ENCODE data around the gene CDH12. TPM values are rescaled to one million over a fixed set of nuclear protein-coding genes. Genes with fewer than 3 reads are reported as not detected.
"Not testable (repeated sequence)": the region's sequence is repeated elsewhere in the genome, so short reads cannot be mapped to it uniquely, and the experiment has no call there.

The CDH12 gene
- total RNA-seq, 1 donor from 2014 or later = not detected

GRCh38 chr5:22577006-22577405, 276.1 kb downstream of the CDH12 start:
- intact Hi-C loops (cut with micrococcal nuclease) = no loop called here

- intact Hi-C loops (cut with micrococcal nuclease) = no loop called here
These were observed 280.2 kb downstream of the CDH12 start for GRCh38 chr5:22572941-22573340.

GRCh38 chr5:22567983-22568382, 285.2 kb downstream of the CDH12 start:
- intact Hi-C loops (cut with micrococcal nuclease) = no loop called here

GRCh38 chr5:22560147-22560546, 293.0 kb downstream of the CDH12 start:
- intact Hi-C loops (cut with micrococcal nuclease) = no loop called here

DNA sequence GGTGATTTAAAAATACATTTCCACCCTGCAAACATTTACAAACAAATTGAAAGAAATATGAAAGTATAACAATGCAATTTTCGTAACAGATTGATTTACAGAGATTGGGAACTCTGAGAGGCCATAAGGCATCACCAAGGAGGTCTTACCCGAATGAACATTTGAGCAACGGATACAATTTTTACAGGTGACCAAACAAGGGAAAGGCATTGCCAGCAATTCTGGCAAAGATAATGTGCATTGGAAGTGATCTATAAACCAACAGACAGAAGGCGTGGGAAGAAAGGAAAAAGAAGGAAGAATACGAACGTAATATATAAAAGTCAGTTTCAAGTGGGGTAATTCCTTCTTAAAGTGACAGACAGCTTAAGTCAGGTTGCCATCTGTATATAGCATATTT, 295.9 kb downstream of the CDH12 start:
- intact Hi-C loops (cut with micrococcal nuclease) = no loop called here

DNA sequence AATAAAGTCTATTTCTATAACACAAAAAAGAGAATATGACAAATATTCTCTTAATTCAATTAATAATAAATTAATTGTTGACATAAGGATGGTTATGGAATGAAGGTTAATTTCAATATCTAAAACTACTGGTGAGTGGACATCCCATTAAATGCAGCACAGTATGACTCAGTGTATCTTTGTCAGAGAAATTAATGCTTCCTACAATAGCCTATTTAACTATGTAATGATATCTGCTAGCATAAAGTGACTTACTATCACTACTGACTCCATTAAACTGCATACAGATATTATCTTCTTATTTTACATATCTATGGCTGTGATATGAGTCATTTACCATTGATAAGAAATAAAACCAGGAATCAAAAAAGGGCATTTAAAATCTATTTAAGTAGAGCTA, 298.7 kb downstream of the CDH12 start:
- intact Hi-C loops (cut with micrococcal nuclease) = no loop called here

GRCh38 chr5:22549876-22550671, 303.1 kb downstream of the CDH12 start:
- intact Hi-C loops (cut with micrococcal nuclease) = no loop called here

- intact Hi-C loops (cut with micrococcal nuclease) = no loop called here
These were observed 310.8 kb downstream of the CDH12 start for GRCh38 chr5:22542340-22542739.

DNA sequence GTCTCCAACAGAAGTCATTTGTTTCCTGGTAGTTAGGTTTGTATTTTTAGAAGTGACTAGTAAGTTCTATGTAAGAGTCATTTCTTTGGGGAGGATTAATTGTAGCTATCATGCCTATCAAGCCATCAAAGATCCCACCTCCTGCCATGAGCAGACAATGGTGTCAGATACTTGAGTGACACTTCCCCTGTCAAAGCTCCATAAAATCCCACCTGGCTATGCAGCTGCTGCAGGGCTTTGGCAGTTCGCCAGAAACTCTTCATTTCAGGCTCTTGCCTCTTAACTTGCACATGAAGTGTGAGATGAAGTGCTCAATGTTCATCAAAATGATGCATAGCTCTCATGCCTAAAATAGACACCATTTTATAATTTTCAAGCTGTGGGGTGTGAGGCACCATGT, 312.1 kb downstream of the CDH12 start:
- intact Hi-C loops (cut with micrococcal nuclease) = no loop called here

GRCh38 chr5:22539762-22540161, 313.4 kb downstream of the CDH12 start:
- intact Hi-C loops (cut with micrococcal nuclease) = no loop called here

- intact Hi-C loops (cut with micrococcal nuclease) = no loop called here
These were observed 321.2 kb downstream of the CDH12 start for GRCh38 chr5:22531986-22532385.

- intact Hi-C loops (cut with micrococcal nuclease) = no loop called here
These were observed 331.6 kb downstream of the CDH12 start for GRCh38 chr5:22521521-22521920.

GRCh38 chr5:22516497-22516896, 336.6 kb downstream of the CDH12 start:
- intact Hi-C loops (cut with micrococcal nuclease) = not testable (repeated sequence)

- intact Hi-C loops (cut with micrococcal nuclease) = no loop called here
These were observed 338.9 kb downstream of the CDH12 start for GRCh38 chr5:22514231-22514630.

DNA sequence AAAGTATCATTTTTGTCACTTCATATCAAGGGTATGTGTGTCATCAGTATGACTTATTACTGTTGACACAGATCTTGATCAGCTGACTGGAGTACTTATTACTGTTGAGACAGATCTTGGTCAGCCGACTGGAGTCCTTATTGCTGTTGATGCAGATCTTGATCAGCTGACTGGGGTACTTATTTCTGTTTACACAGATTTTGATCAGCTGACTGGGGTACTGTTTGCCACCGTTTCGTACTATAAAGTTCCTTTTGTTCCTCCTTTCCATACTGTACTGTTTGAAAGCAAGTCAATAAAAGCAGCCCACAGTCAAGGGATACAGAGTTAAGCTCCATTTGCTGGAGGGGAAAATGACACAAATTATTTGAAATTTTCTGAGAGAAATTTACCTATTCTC, 347.3 kb downstream of the CDH12 start:
- intact Hi-C loops (cut with micrococcal nuclease) = no loop called here

- intact Hi-C loops (cut with micrococcal nuclease) = no loop called here
These were observed 348.7 kb downstream of the CDH12 start for GRCh38 chr5:22504411-22504810.

DNA sequence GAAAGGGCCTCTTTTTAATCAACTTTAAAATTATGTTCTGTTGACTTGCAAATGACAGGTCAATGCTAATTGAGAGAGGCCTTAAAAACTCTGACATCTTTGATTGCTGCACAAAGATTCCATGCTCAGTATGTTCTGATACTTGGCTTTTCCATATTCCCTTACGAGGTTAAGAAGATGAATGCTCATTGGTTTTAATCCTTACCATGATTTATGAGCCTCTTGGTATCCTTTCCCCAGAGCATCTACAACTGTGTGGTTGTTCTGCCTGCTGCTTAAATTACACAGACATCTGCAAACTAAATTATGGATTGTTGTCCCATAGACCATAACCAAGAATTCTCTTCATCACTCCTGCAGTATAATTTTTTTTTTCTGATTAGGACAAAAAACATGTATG, 352.6 kb downstream of the CDH12 start:
- intact Hi-C loops (cut with micrococcal nuclease) = no loop called here

DNA sequence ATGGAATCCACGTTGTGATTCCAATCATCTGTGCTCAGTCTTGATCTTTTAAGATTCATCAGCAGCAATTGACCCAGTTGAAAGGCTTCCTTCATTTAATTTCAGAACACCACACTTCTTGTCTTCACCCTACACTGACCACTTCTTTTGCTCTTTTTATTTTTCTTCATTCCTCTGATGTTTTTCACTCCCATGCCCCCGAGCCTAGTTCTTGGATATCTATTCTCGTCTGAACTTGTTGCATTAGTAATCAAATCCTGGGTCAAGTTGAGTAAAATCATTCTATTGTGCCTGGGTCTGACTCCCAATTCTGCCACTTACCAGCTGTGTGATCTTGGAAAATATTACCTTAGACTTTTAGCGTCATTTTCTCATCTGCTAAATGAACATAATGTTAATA, 356.5 kb downstream of the CDH12 start:
- intact Hi-C loops (cut with micrococcal nuclease) = no loop called here

DNA sequence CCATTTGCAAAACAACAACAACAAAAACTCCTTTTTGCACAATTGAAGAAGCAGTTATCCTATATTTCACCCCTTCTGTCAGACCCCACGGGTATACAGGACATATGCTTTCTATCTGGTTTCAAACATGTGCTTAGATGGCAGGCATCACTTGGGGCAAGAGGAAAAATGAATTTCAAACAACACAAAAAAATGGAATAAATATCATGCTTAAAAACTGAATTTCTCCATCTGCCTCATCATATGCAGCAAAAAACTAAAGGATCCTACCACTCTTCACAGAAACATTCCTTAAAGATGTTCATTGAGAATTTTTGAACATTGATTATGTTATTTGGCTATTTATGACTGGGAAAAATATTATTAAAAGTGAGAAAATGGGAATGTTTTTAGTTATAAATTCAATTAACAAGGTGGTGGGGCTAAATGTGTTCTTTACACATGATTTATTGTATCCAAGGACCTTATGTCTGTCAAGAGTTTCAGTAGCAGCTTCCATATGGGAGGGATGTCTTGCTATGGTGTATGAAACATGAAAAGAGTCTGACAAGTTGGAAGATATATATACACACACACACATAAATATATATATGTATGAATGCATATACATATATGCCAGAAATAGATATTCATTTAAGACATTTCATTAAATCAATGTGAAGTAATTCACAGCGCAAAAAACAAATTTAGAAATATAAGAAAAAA, 358.0 kb downstream of the CDH12 start:
- intact Hi-C loops (cut with micrococcal nuclease) = no loop called here

GRCh38 chr5:22488427-22488826, 364.7 kb downstream of the CDH12 start:
- intact Hi-C loops (cut with micrococcal nuclease) = no loop called here

DNA sequence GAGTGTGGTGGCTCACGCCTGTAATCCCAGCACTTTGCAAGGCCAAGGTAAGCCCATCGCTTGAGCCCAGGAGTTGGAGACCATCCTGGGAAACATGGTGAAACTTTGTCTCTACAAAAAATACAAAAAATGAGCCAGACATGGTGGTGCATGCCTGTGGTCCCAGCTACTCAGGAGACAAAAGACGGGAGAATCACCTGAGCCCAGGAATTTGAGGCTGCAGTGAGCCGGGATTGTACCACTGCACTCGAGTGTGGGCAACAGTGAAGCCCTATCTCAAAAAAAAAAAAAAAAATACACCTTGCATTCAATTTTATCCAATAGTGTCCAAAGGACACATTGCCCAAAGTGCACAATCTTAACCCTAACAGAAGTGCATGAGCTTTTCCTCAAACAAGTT, 372.8 kb downstream of the CDH12 start:
- intact Hi-C loops (cut with micrococcal nuclease) = no loop called here

DNA sequence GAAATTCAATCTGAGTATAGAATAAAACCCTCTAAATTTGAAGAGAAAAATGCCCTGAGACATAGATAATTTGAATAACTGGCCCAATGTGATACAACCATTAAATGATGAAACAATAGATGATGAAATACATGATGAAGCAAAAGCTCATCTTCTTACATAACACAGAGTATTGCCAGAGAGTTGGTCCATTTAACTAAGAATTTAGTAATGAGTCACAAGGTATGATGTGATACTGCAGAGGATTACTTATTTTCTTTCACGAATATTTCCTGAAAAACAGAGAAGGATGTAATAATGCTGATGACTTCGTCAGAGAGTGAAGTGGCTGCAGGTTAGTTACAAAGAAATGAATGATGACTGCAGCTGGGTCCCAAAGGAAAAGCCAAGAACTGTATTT, 379.3 kb downstream of the CDH12 start:
- intact Hi-C loops (cut with micrococcal nuclease) = no loop called here

- intact Hi-C loops (cut with micrococcal nuclease) = no loop called here
These were observed 382.0 kb downstream of the CDH12 start for GRCh38 chr5:22471154-22471553.

All from T-helper 2 cell treated with Interferon-gamma antibody and Interleukin-4, amounts not matched to agents 100 ng/mL and 5 ng/mL, for 36 hours (primary cell).